Astrocyte of the cerebellum (primary cell): ENCODE results near the gene TPSG1.
"Not testable (repeated sequence)": the region's sequence is repeated elsewhere in the genome, so short reads cannot be mapped to it uniquely, and the experiment has no call there.

ENCODE experiments used
- DNase-seq: peaks from one replicate; pipeline ENCODE4 v3.0.0-alpha.2; 2011; ENCODE audit warnings: low read depth
- H3K4me3 ChIP-seq: 2 replicates; pipeline ENCODE4 v1.5.1; 2011; ENCODE audit warnings: mild to moderate bottlenecking, low read depth, low read length, moderate library complexity
- CTCF ChIP-seq: IDR thresholded peaks from 2 replicates; pipeline ENCODE4 v1.5.1; 2012; ENCODE audit warnings: low read length, low read depth, moderate library complexity, mild to moderate bottlenecking; ENCODE audit errors: missing control alignments
- in situ Hi-C: cut with HindIII; loops from 2 replicates; pipeline ENCODE4 v1.10.0; 2017; ENCODE audit warnings: low sequenced_read_pairs

Gene TPSG1

GRCh38 chr16:1202274-1202673 lies 22.8 kb downstream of the TPSG1 start:
- no peak overlapping the region for H3K4me3 ChIP-seq
- no peak for TF ChIP-seq CTCF
- in situ Hi-C loops = no loop called here
- DNase-seq = no peak

- no peak for DNase-seq
- H3K4me3 ChIP-seq = no peak overlapping the region
- in situ Hi-C loops = no loop called here
- no peak for TF ChIP-seq CTCF
Measured at GRCh38 chr16:1201444-1201843, 23.6 kb downstream of the TPSG1 start.

GRCh38 chr16:1200014-1200627 lies 24.9 kb downstream of the TPSG1 start:
- no peak for DNase-seq
- H3K4me3 ChIP-seq = no peak overlapping the region
- in situ Hi-C loops = no loop called here
- no peak for TF ChIP-seq CTCF

GRCh38 chr16:1199347-1200013 lies 25.6 kb downstream of the TPSG1 start:
- no peak for TF ChIP-seq CTCF
- DNase-seq = no peak
- no peak overlapping the region for H3K4me3 ChIP-seq
- in situ Hi-C loops = no loop called here

GRCh38 chr16:1198671-1199346 lies 26.3 kb downstream of the TPSG1 start:
- in situ Hi-C loops, DNase-seq, H3K4me3 ChIP-seq: not testable (repeated sequence)

- H3K4me3 ChIP-seq = no peak overlapping the region
- DNase-seq = no peak
- no peak for TF ChIP-seq CTCF
- in situ Hi-C loops = no loop called here
Measured at GRCh38 chr16:1198194-1198593, 26.9 kb downstream of the TPSG1 start.
